SK-N-SH treated with all-trans-retinoic acid at 6 μM for 48 hours (cell line): ENCODE results near the gene DPM1.

Source experiments
- ARNTL ChIP-seq: fragments of 450-650 bp; formaldehyde crosslinking; IDR thresholded peaks from 2 replicates; pipeline ENCODE4 v1.5.0; 2020; ENCODE audit warnings: low read depth, mild to moderate bottlenecking, moderate library complexity, borderline replicate concordance
- ISL1 ChIP-seq: fragments of 250-450 bp; sonication (Bioruptor Pico); IDR thresholded peaks from 2 replicates; pipeline ENCODE4 v2.1.2; 2022; ENCODE audit warnings: mild to moderate bottlenecking, moderate library complexity
- ZNF565 ChIP-seq: fragments of 450-650 bp; formaldehyde crosslinking; conservative IDR thresholded peaks from 2 replicates; pipeline ENCODE4 v1.5.0; 2020; ENCODE audit warnings: low read depth, mild to moderate bottlenecking, moderate library complexity
- TF ChIP-seq, protein P1 (sequence below): fragments of 250-450 bp; sonication (Bioruptor Pico); IDR thresholded peaks from 2 replicates; pipeline ENCODE4 v1.5.1; 2021; ENCODE audit warnings: mild to moderate bottlenecking, moderate library complexity

DNA sequence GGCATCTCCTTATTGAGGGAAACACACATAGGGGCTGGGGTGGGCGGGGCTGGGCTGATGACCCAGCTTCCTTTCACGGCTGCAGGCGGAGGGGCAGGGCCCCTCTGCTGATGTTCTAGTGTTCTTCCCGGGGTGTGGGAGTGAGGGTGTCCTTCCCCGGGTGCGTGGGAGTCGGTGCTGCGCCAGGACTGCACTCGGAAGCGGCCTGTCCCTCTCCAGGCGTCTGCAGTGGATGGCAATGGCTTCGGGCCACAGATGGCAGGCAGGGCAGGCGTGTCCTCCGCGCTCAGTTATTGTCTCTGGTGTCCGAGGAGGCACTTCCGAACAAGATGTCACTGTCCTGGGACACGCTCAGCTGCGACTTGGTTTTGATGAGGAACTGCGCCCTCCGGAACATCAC is 45.4 kb upstream of the DPM1 start:
- TF ChIP-seq, protein P1, sequence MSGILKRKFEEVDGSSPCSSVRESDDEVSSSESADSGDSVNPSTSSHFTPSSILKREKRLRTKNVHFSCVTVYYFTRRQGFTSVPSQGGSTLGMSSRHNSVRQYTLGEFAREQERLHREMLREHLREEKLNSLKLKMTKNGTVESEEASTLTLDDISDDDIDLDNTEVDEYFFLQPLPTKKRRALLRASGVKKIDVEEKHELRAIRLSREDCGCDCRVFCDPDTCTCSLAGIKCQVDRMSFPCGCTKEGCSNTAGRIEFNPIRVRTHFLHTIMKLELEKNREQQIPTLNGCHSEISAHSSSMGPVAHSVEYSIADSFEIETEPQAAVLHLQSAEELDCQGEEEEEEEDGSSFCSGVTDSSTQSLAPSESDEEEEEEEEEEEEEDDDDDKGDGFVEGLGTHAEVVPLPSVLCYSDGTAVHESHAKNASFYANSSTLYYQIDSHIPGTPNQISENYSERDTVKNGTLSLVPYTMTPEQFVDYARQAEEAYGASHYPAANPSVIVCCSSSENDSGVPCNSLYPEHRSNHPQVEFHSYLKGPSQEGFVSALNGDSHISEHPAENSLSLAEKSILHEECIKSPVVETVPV = no peak
- no peak for TF ChIP-seq ARNTL (CRISPR knock-in tag)
- no peak for TF ChIP-seq ZNF565 (CRISPR knock-in tag)
- no peak for TF ChIP-seq ISL1 (CRISPR knock-in tag)
